Trophoblast cell (in vitro differentiated cells and primary cell): ENCODE data around the gene CPNE8.

Source experiments
- DNase-seq, 2 donors: peaks; one replicate each; pipeline ENCODE4 v3.0.0-alpha.2; 2016
- H2AFZ ChIP-seq: 2 replicates; pipeline ENCODE4 v1.6.1; 2013; ENCODE audit warnings: low read length, moderate library complexity, mild to moderate bottlenecking; ENCODE audit not compliant: insufficient read depth, poor library complexity
- H2AK5ac ChIP-seq: 2 replicates; pipeline ENCODE4 v1.6.1; 2013; ENCODE audit warnings: mild to moderate bottlenecking, low read length
- H2BK120ac ChIP-seq: 2 replicates; pipeline ENCODE4 v1.6.1; 2013; ENCODE audit warnings: low read length, mild to moderate bottlenecking, moderate library complexity; ENCODE audit not compliant: insufficient read depth, poor library complexity
- H2BK12ac ChIP-seq: 2 replicates; pipeline ENCODE4 v1.6.1; 2013; ENCODE audit warnings: mild to moderate bottlenecking, low read length, moderate library complexity
- H2BK5ac ChIP-seq: 2 replicates; pipeline ENCODE4 v1.6.1; 2013; ENCODE audit warnings: low read length, low read depth, moderate library complexity, mild to moderate bottlenecking; ENCODE audit not compliant: poor library complexity
- H3K14ac ChIP-seq: 2 replicates; pipeline ENCODE4 v1.6.1; 2013; ENCODE audit warnings: mild to moderate bottlenecking, low read length
- H3K18ac ChIP-seq: 2 replicates; pipeline ENCODE4 v1.6.1; 2013; ENCODE audit warnings: mild to moderate bottlenecking, low read length
- H3K23ac ChIP-seq: 2 replicates; pipeline ENCODE4 v1.6.1; 2013; ENCODE audit warnings: low read length
- H3K27ac ChIP-seq: 2 replicates; pipeline ENCODE4 v1.5.1; 2013; ENCODE audit warnings: low read depth, mild to moderate bottlenecking, inconsistent platforms, low read length, moderate library complexity
- H3K27me3 ChIP-seq: 2 replicates; pipeline ENCODE4 v1.6.1; 2013; ENCODE audit warnings: inconsistent platforms, mild to moderate bottlenecking, low read length, moderate library complexity; ENCODE audit not compliant: insufficient read depth
- H3K36me3 ChIP-seq, 2 experiments: 1 replicate in 1 of 2; 2 replicates in 1 of 2; pipeline ENCODE4 v1.6.1; 2013; ENCODE audit warnings: low read length in 2 of 2, mild to moderate bottlenecking in 2 of 2, moderate library complexity in 1 of 2; ENCODE audit not compliant: insufficient read depth in 2 of 2, control insufficient read depth in 1 of 2
- H3K4ac ChIP-seq: 2 replicates; pipeline ENCODE4 v1.6.1; 2013; ENCODE audit warnings: low read depth, mild to moderate bottlenecking, low read length, moderate library complexity
- H3K4me1 ChIP-seq, 2 experiments: 1 replicate in 1 of 2; 2 replicates in 1 of 2; pipeline ENCODE4 v1.6.1; 2013; ENCODE audit warnings: low read length in 2 of 2, mild to moderate bottlenecking in 2 of 2, moderate library complexity in 1 of 2; ENCODE audit not compliant: insufficient read depth in 2 of 2, control insufficient read depth in 1 of 2
- H3K4me2 ChIP-seq: 2 replicates; pipeline ENCODE4 v1.6.1; 2013; ENCODE audit warnings: inconsistent platforms, mild to moderate bottlenecking, low read length, moderate library complexity
- H3K4me3 ChIP-seq: 2 replicates; pipeline ENCODE4 v1.5.1; 2013; ENCODE audit warnings: mild to moderate bottlenecking, low read depth, low read length, inconsistent platforms
- H3K79me1 ChIP-seq: one replicate; pipeline ENCODE4 v1.6.1; 2013; ENCODE audit warnings: low read length
- H3K79me2 ChIP-seq: 2 replicates; pipeline ENCODE4 v1.6.1; 2013; ENCODE audit warnings: low read length, mild to moderate bottlenecking; ENCODE audit not compliant: control insufficient read depth, insufficient read depth, poor library complexity
- H3K9ac ChIP-seq: 2 replicates; pipeline ENCODE4 v1.6.1; 2013; ENCODE audit warnings: mild to moderate bottlenecking, low read length
- H3K9me3 ChIP-seq: 2 replicates; pipeline ENCODE4 v1.6.1; 2013; ENCODE audit warnings: low read depth, mild to moderate bottlenecking, control low read depth, inconsistent platforms, low read length; ENCODE audit not compliant: insufficient read depth
- H4K12ac ChIP-seq: 2 replicates; pipeline ENCODE4 v1.6.1; 2013; ENCODE audit warnings: low read depth, mild to moderate bottlenecking, low read length, moderate library complexity
- H4K8ac ChIP-seq: 2 replicates; pipeline ENCODE4 v1.6.1; 2013; ENCODE audit warnings: low read depth, mild to moderate bottlenecking, low read length, moderate library complexity
- H4K91ac ChIP-seq: one replicate; pipeline ENCODE4 v1.6.1; 2013; ENCODE audit warnings: low read depth, mild to moderate bottlenecking, low read length, moderate library complexity
- WGBS: extraction: QIAGEN DNeasy Blood & Tissue Kit; methylation state at CpG from one replicate; pipeline ENCODE4 v1.1.7; 2013; ENCODE audit warnings: missing lambda C conversion rate; ENCODE audit not compliant: insufficient read length, insufficient coverage; ENCODE audit errors: extremely low coverage; 5-methylcytosine and 5-hydroxymethylcytosine counted together

The CPNE8 gene

DNA sequence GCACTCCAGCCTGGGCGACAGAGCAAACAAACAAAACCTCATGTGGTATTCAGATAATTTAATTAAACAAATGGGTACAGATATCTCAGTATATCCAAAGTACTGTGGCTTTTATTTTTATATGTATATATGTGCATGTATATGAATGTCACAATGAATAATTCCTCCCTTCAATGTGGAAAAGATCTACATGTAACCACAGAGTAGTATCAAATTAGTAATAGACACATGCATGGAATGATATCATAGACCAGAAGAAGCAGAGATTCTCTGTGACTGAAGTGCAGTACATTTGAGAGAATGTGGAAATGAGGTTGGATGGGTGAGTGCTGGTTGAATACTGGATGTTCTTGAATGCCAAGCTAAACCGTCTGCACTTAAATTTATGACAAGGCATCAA lies 222.9 kb downstream of the CPNE8 start:
- Histone ChIP-seq H3K4me2 (no peak overlapping the region), H3K14ac (no peak overlapping the region), H3K23ac (peak overlapping the region; percentile 80), H4K12ac (no peak overlapping the region), H3K36me3 (no peaks in the 10 kb centered on the region), H3K9ac (no peak overlapping the region), H4K91ac (no peak overlapping the region), H3K18ac (no peak overlapping the region), H2AK5ac (no peak overlapping the region), H3K4me1 (no peaks in the 10 kb centered on the region), H2BK120ac (no peak overlapping the region), H3K4ac (no peak overlapping the region), H4K8ac (no peak overlapping the region), H3K27me3 (no peaks in the 10 kb centered on the region), H3K79me2 (no peaks in the 10 kb centered on the region), H2BK12ac (no peak overlapping the region), H3K9me3 (no peaks in the 10 kb centered on the region), H2BK5ac (no peak overlapping the region), H3K27ac (no peak overlapping the region), H2AFZ (no peak overlapping the region), H3K4me3 (no peak overlapping the region), H3K79me1 (no peaks in the 10 kb centered on the region)
- DNase-seq = no peak
- WGBS = no CpG with 5 or more reads among the region's 2 CpGs

DNA sequence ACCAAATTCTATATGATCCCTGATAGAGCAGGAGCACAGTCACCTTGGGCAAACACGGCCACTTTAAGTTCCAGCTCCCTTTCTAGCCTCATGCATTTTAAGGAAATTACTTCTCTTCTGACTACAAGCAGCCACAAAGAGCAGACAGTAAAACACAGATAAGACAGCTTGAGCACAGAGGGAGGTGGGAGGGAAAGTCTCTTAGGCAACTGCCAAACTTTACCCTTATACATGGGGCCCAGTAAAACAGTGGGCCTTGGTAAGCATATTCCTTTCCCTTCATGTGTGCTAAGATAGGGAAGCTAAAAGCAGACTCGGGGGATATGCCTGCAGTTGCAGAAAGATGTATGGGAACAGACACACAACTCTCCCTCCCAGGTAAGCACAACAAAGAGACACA lies 235.9 kb downstream of the CPNE8 start:
- H3K23ac ChIP-seq = no peak overlapping the region
- no peaks in the 10 kb centered on the region for H3K36me3 ChIP-seq
- no peak overlapping the region for H3K9ac ChIP-seq
- no peak for DNase-seq
- H4K12ac ChIP-seq = no peak overlapping the region
- no CpG with 5 or more reads among the region's 2 CpGs for WGBS
- H4K8ac ChIP-seq = no peak overlapping the region
- no peak overlapping the region for H2BK12ac ChIP-seq
- no peaks in the 10 kb centered on the region for H3K27me3 ChIP-seq
- no peak overlapping the region for H3K4me2 ChIP-seq
- no peak overlapping the region for H2AK5ac ChIP-seq
- no peak overlapping the region for H2BK5ac ChIP-seq
- H3K27ac ChIP-seq = no peak overlapping the region
- H3K14ac ChIP-seq = no peak overlapping the region
- H3K4me1 ChIP-seq = no peaks in the 10 kb centered on the region
- no peaks in the 10 kb centered on the region for H3K79me1 ChIP-seq
- no peaks in the 10 kb centered on the region for H3K9me3 ChIP-seq
- H3K4me3 ChIP-seq = no peak overlapping the region
- no peak overlapping the region for H2BK120ac ChIP-seq
- H3K4ac ChIP-seq = no peak overlapping the region
- no peak overlapping the region for H2AFZ ChIP-seq
- H3K18ac ChIP-seq = no peak overlapping the region
- H4K91ac ChIP-seq = no peak overlapping the region
- no peaks in the 10 kb centered on the region for H3K79me2 ChIP-seq

DNA sequence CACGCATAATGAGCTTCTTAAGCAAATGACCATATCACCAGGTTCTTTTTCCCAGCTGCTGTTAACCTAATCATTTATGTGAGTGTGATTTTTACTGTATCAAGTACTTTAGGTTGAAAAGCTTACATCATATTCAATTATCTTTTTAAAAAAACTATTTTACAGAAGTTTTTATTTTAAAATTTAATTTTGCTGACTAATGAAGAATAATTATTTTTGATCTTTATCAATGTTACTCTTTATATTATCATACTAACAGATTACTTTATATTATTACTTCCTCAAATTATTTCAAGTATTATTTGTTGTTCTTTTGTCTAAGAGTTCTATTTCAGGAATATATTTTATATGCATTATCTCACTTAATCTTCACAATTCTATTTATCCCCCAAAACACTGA lies 236.3 kb downstream of the CPNE8 start:
- no peak overlapping the region for H3K27ac ChIP-seq
- no peak overlapping the region for H3K9ac ChIP-seq
- H2BK12ac ChIP-seq = no peak overlapping the region
- no peak overlapping the region for H3K14ac ChIP-seq
- H3K4ac ChIP-seq = no peak overlapping the region
- no peak overlapping the region for H4K8ac ChIP-seq
- no peak overlapping the region for H2AK5ac ChIP-seq
- H2BK120ac ChIP-seq = no peak overlapping the region
- no peaks in the 10 kb centered on the region for H3K4me1 ChIP-seq
- no peak overlapping the region for H2BK5ac ChIP-seq
- H3K18ac ChIP-seq = no peak overlapping the region
- no peaks in the 10 kb centered on the region for H3K9me3 ChIP-seq
- no peak overlapping the region for H3K4me2 ChIP-seq
- H3K27me3 ChIP-seq = no peaks in the 10 kb centered on the region
- WGBS = no CpG with 5 or more reads among the region's 1 CpG
- H4K12ac ChIP-seq = no peak overlapping the region
- no peak overlapping the region for H3K23ac ChIP-seq
- no peak for DNase-seq
- H3K79me2 ChIP-seq = no peaks in the 10 kb centered on the region
- no peak overlapping the region for H4K91ac ChIP-seq
- no peak overlapping the region for H3K4me3 ChIP-seq
- H3K79me1 ChIP-seq = no peaks in the 10 kb centered on the region
- H2AFZ ChIP-seq = no peak overlapping the region
- H3K36me3 ChIP-seq = no peaks in the 10 kb centered on the region

DNA sequence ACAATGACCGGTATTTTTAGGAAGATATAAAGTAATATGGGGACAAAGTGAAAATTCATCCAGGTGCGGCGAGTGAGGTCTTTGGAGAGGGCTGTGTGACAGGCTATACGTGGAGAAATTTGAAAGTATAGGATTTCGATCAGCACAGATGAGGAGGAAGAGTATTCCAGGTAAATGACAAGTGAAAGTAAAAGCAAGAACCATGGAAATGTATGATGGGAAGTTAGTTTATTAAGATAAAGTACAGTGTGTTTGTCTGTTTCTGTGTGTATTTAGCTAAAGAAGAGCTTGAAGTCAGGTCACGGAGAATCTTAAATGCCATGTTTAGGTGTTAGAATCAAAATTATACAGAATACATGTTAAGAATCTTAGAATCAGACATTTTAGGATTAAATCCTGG lies 239.0 kb downstream of the CPNE8 start:
- Histone ChIP-seq H3K79me1 (no peaks in the 10 kb centered on the region), H3K4me2 (no peak overlapping the region), H3K23ac (no peak overlapping the region), H4K8ac (no peak overlapping the region), H3K79me2 (no peaks in the 10 kb centered on the region), H3K9me3 (no peaks in the 10 kb centered on the region), H2AK5ac (no peak overlapping the region), H2BK120ac (no peak overlapping the region), H3K27me3 (no peaks in the 10 kb centered on the region), H3K18ac (no peak overlapping the region), H3K4me3 (no peak overlapping the region), H4K91ac (no peak overlapping the region), H2BK5ac (no peak overlapping the region), H3K27ac (no peak overlapping the region), H3K36me3 (no peaks in the 10 kb centered on the region), H3K4me1 (no peaks in the 10 kb centered on the region), H2BK12ac (no peak overlapping the region), H4K12ac (no peak overlapping the region), H3K14ac (no peak overlapping the region), H3K9ac (no peak overlapping the region), H3K4ac (no peak overlapping the region), H2AFZ (no peak overlapping the region)
- DNase-seq = peak in 1 of 2 donors; percentile 27
- no CpG with 5 or more reads among the region's 6 CpGs for whole genome bisulfite sequencing
